Endothelial cell of umbilical vein (primary cell): ENCODE measurements around the gene PACRGL. TPM values are rescaled to one million over a fixed set of nuclear protein-coding genes. Genes with fewer than 3 reads are reported as not detected.

Experiments
- BruUV-seq: library from RNA; stranded (reverse); fragments of 400-500 nt; replicated peaks from 2 replicates; lab custom pipeline; 2021; lab: Mats Ljungman, UMichigan
- CTCF ChIA-PET: fragments of 300-600, 350-600 bp; sonication (Branson Sonifier 250); formaldehyde crosslinking; loops from one replicate; lab custom pipeline; 2021; ENCODE audit warnings: antibody characterized with exemption, inconsistent platforms; lab: Charles Lee
- POLR2A ChIA-PET: fragments of 300-600, 350-600 bp; sonication (Branson Sonifier 250); formaldehyde crosslinking; loops from one replicate; lab custom pipeline; 2021; ENCODE audit warnings: antibody characterized with exemption, inconsistent platforms; lab: Charles Lee
- DNase-seq: peaks from one replicate; pipeline ENCODE4 v3.0.0-alpha.2; 2011; ENCODE audit warnings: low read depth, low spot score
- FAIRE-seq: peaks from 2 replicates; lab custom pipeline; 2011; peaks lifted over from hg19 to GRCh38; lab: Jason Lieb, UNC
- H2AFZ ChIP-seq: 2 replicates; pipeline ENCODE4 v1.6.0; 2012; ENCODE audit warnings: low read depth, low read length, control low read depth, inconsistent platforms
- H3K27ac ChIP-seq: 2 replicates; pipeline ENCODE4 v1.5.1; 2011; ENCODE audit warnings: low read depth, mild to moderate bottlenecking, control low read depth, low read length, moderate library complexity; ENCODE audit not compliant: insufficient read depth
- H3K27me3 ChIP-seq, 2 experiments: 2 replicates each; pipeline versions ENCODE4 v1.6.0 to v1.6.1; 2011; ENCODE audit warnings: low read length in 2 of 2, mixed read lengths in 1 of 2; ENCODE audit not compliant: control insufficient read depth in 2 of 2, insufficient read depth in 2 of 2
- H3K36me3 ChIP-seq, 2 experiments: 2 replicates in 1 of 2; 3 replicates in 1 of 2; pipeline ENCODE4 v1.5.1; 2011; ENCODE audit warnings: low read length in 2 of 2, mild to moderate bottlenecking in 1 of 2, moderate library complexity in 1 of 2; ENCODE audit not compliant: control insufficient read depth in 2 of 2, insufficient read depth in 2 of 2; ENCODE audit errors: extremely low read depth in 1 of 2
- H3K4me1 ChIP-seq: 3 replicates; pipeline ENCODE4 v1.5.1; 2011; ENCODE audit warnings: mild to moderate bottlenecking, low read length; ENCODE audit not compliant: control insufficient read depth, insufficient read depth; ENCODE audit errors: extremely low read depth
- H3K4me2 ChIP-seq: 2 replicates; pipeline ENCODE4 v1.6.1; 2011; ENCODE audit warnings: low read length, control low read depth, mixed read lengths; ENCODE audit not compliant: insufficient read depth
- H3K4me3 ChIP-seq, 3 experiments: fragments of 200-600 bp in 1 of 3; sonication (generic), shearing (Covaris generic) in 1 of 3; replicated peaks in 1 of 3; 2 replicates each; pipeline ENCODE4 v1.5.1; 2011 to 2016; ENCODE audit warnings: control low read depth in 3 of 3, low read length in 3 of 3, mild to moderate bottlenecking in 2 of 3, inconsistent platforms in 1 of 3, low read depth in 1 of 3, moderate library complexity in 1 of 3; ENCODE audit not compliant: insufficient read depth in 1 of 3
- H3K79me2 ChIP-seq: 2 replicates; pipeline ENCODE4 v1.6.0; 2012; ENCODE audit warnings: low read length, inconsistent platforms; ENCODE audit not compliant: control insufficient read depth, insufficient read depth
- H3K9ac ChIP-seq: replicated peaks from 2 replicates; pipeline ENCODE3; 2011; ENCODE audit warnings: low read length, control low read depth; ENCODE audit not compliant: insufficient read depth; ENCODE audit errors: extremely low read depth
- H3K9me1 ChIP-seq: replicated peaks from 3 replicates; pipeline ENCODE4 v1.6.0; 2011; ENCODE audit warnings: mild to moderate bottlenecking, low read length; ENCODE audit not compliant: control insufficient read depth, insufficient read depth; ENCODE audit errors: extremely low read depth
- H3K9me3 ChIP-seq: replicated peaks from 2 replicates; pipeline ENCODE4 v1.5.1; 2012; ENCODE audit warnings: low read length, inconsistent platforms; ENCODE audit not compliant: control insufficient read depth, insufficient read depth
- H4K20me1 ChIP-seq: replicated peaks from 2 replicates; pipeline ENCODE3; 2011; ENCODE audit warnings: mild to moderate bottlenecking, low read length; ENCODE audit not compliant: control insufficient read depth, insufficient read depth; ENCODE audit errors: extremely low read depth
- EZH2 ChIP-seq: IDR thresholded peaks from 2 replicates; pipeline ENCODE4 v1.6.1; 2012; ENCODE audit warnings: borderline replicate concordance, low read depth, mild to moderate bottlenecking, moderate library complexity, low read length, inconsistent platforms; ENCODE audit not compliant: severe bottlenecking
- FOS ChIP-seq: IDR thresholded peaks from 2 replicates; pipeline ENCODE4 v1.6.1; 2011; ENCODE audit warnings: mild to moderate bottlenecking, low read length, moderate library complexity, borderline replicate concordance; ENCODE audit not compliant: insufficient read depth
- GATA2 ChIP-seq: IDR thresholded peaks from 2 replicates; pipeline ENCODE4 v1.7.0; 2011; ENCODE audit warnings: low read depth, mild to moderate bottlenecking, moderate library complexity, mixed read lengths, low read length; ENCODE audit not compliant: insufficient read length, insufficient read depth
- JUN ChIP-seq: IDR thresholded peaks from 2 replicates; pipeline ENCODE4 v1.6.1; 2011; ENCODE audit warnings: borderline replicate concordance, low read depth; ENCODE audit not compliant: insufficient read length, insufficient read depth
- MYC ChIP-seq: IDR thresholded peaks from one replicate; pipeline ENCODE4 v1.6.1; 2011; ENCODE audit warnings: mild to moderate bottlenecking, low read depth, low read length
- POLR2A ChIP-seq: IDR thresholded peaks from 2 replicates; pipeline ENCODE4 v1.6.1; 2012; ENCODE audit warnings: low read depth, mild to moderate bottlenecking, control low read depth, low read length
- POLR2AphosphoS5 ChIP-seq: IDR thresholded peaks from 2 replicates; pipeline ENCODE4 v1.6.1; 2012; ENCODE audit warnings: low read depth, mild to moderate bottlenecking, control low read depth, low read length, moderate library complexity; ENCODE audit not compliant: insufficient read depth
- dilution Hi-C: fragments of 300-500 bp; cut with MboI; formaldehyde crosslinking; loops from one replicate; pipeline ENCODE4 v1.15.0; 2019; ENCODE audit warnings: low sequenced_read_pairs; ENCODE audit not compliant: extremely low pct_ligation_motif_present
- intact Hi-C: fragments of 100-400 bp; cut with micrococcal nuclease; formaldehyde crosslinking; loops from one replicate; pipeline ENCODE4 v1.10.0; 2022
- polyA plus RNA-seq, 4 experiments: library from polyadenylated mRNA; depleted of rRNA in 3 of 4; stranded (reverse) in 3 of 4; unstranded in 1 of 4; fragments of >200 nt; gene quantifications; 2 replicates each; pipeline versions ENCODE4 v1.2.1 to v1.2.3, GENCODE V29; 2011 to 2012; ENCODE audit warnings: missing spikeins in 1 of 4
- total RNA-seq: library from RNA; stranded (reverse); gene quantifications from 2 replicates; pipeline ENCODE4 v1.2.3, GENCODE V29; 2021
- TF ChIP-seq, protein P1 (sequence below), 2 donors: IDR thresholded peaks; 1 replicate in 1 of 2; 2 replicates in 1 of 2; pipeline ENCODE4 v1.5.1; 2011; ENCODE audit warnings: low read length in 2 of 2, mild to moderate bottlenecking in 2 of 2, moderate library complexity in 2 of 2, control low read depth in 1 of 2, inconsistent platforms in 1 of 2, low read depth in 1 of 2; ENCODE audit not compliant: insufficient read depth in 1 of 2; ENCODE audit errors: extremely low read depth in 1 of 2
- TF ChIP-seq, protein P2 (sequence below): IDR thresholded peaks from 2 replicates; pipeline ENCODE4 v1.6.1; 2011; ENCODE audit not compliant: insufficient read depth, insufficient read length

Gene PACRGL
- total and polyA plus RNA-seq, 2 donors (not counting 3 experiments of a cell fraction or from before 2014, with no cell fraction given) = 9.2 to 19.2 TPM

DNA sequence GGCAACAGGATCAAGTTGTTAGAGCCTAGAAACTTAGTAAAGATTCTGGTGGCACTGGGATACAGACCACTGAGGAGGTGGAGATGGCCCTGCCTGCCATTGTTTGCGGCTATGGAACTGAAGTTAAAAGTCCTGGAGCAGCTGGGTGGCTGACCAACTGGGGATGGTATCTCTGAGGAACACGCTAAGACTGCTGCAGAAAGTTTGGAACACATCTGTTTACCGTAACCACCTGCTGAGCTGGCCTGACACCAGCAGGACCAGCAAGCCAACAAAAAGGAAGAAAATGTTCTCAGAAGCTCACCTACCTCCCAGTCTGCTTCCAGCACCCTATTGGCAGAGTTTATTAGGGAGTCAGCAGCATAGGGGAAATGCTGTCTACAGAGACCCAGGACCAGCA is 17.4 kb upstream of the PACRGL start:
- intact Hi-C loops (no loop called here), dilution Hi-C loops (loop anchor here (25.0 kb wide), 1 partner anchor 271 kb away; no protein-coding TSS in a partner anchor)
- TF ChIP-seq, protein P1, sequence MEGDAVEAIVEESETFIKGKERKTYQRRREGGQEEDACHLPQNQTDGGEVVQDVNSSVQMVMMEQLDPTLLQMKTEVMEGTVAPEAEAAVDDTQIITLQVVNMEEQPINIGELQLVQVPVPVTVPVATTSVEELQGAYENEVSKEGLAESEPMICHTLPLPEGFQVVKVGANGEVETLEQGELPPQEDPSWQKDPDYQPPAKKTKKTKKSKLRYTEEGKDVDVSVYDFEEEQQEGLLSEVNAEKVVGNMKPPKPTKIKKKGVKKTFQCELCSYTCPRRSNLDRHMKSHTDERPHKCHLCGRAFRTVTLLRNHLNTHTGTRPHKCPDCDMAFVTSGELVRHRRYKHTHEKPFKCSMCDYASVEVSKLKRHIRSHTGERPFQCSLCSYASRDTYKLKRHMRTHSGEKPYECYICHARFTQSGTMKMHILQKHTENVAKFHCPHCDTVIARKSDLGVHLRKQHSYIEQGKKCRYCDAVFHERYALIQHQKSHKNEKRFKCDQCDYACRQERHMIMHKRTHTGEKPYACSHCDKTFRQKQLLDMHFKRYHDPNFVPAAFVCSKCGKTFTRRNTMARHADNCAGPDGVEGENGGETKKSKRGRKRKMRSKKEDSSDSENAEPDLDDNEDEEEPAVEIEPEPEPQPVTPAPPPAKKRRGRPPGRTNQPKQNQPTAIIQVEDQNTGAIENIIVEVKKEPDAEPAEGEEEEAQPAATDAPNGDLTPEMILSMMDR (IDR thresholded peaks at IDR 0.05; ENCODE audit: extremely low read depth in 1 of 2, insufficient read depth in 1 of 2, low read depth in 1 of 2, low read length in 2 of 2) = no peak
- no peak for TF ChIP-seq JUN
- TF ChIP-seq POLR2A = no peak
- TF ChIP-seq GATA2 = no peak
- TF ChIP-seq FOS = no peak
- no peak for TF ChIP-seq POLR2AphosphoS5
- no peak for TF ChIP-seq MYC
- no peak for TF ChIP-seq EZH2
- TF ChIP-seq, protein P2, sequence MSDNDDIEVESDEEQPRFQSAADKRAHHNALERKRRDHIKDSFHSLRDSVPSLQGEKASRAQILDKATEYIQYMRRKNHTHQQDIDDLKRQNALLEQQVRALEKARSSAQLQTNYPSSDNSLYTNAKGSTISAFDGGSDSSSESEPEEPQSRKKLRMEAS = no peak
- Histone ChIP-seq H4K20me1 (no peaks in the 10 kb centered on the region), H3K36me3 (no peaks in the 10 kb centered on the region), H2AFZ (no peak overlapping the region), H3K27ac (no peak overlapping the region), H3K4me3 (no peak overlapping the region), H3K9ac (no peak overlapping the region), H3K27me3 (peaks cover 6 to 21% of the 10 kb centered on the region in 2 experiments), H3K79me2 (no peaks in the 10 kb centered on the region), H3K4me1 (no peaks in the 10 kb centered on the region), H3K9me1 (no peaks in the 10 kb centered on the region), H3K9me3 (no peaks in the 10 kb centered on the region), H3K4me2 (no peak overlapping the region)
- ChIA-PET CTCF (interaction anchor here (0.8 to 5.9 kb wide), 10 partner anchors 10 to 378 kb away, joined by 3 to 50 read pairs (median 4); no protein-coding TSS in a partner anchor), POLR2A (no interaction called here)
- DNase-seq (no peak), FAIRE-seq (no peak)
- BruUV-seq = no TSS peak
